GM21529 (cell line): ENCODE measurements around the gene CDK9.
"Not testable (repeated sequence)": the region's sequence is repeated elsewhere in the genome, so short reads cannot be mapped to it uniquely, and the experiment has no call there.

Source experiments
- ATAC-seq: cut with Tn5 transposase; IDR thresholded peaks from one replicate; pipeline ENCODE4 v1.9.1; 2021; ENCODE audit not compliant: unreplicated experiment

Gene CDK9

GRCh38 chr9:127785933-127786772 lies at the start of gene CDK9:
Gene CDK9 (plus strand): TSS chr9:127786034. CDS start chr9:127786149, 115 bp downstream.
- ATAC-seq = peak; percentile 67

GRCh38 chr9:127738666-127739065 lies 47.2 kb upstream of the CDK9 start:
- ATAC-seq = no peak

DNA sequence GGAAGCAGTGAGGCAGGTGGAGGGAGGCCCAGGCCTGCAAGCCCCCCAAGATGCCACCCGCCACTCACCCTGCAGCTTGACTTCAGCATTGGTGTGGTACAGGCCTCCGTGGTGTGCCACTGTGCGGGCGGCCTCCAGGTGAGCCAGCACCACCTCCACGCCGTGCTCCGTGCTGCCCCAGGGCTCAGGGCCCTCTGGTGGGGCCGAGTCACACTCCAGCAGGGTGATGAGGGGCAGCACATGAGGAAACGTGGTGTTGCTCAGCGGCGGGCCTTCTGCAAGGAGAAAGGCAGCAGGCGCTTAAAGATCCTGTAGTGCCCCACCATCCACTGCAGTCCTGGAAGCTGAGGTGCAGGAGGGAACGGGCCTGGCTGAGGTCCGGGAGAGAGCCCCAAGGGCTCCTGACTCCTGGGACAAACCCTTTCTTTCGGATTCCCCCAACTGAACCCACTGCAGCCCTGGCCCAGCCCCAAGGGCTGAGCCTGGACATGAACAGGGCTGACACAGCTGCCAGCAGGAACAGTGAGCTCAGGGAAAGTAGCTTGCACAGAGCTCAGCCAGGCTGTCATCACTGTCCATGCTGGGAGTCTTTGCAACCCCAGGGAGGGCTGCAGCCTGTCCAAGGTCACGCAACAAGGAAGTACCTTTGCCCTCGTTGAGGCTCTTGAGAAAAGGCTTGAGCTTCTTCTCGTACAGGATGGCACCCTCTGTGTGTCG lies 46.1 kb upstream of the CDK9 start:
- no peak for ATAC-seq

- ATAC-seq = no peak
Measured at GRCh38 chr9:127741831-127742434, 43.9 kb upstream of the CDK9 start.

DNA sequence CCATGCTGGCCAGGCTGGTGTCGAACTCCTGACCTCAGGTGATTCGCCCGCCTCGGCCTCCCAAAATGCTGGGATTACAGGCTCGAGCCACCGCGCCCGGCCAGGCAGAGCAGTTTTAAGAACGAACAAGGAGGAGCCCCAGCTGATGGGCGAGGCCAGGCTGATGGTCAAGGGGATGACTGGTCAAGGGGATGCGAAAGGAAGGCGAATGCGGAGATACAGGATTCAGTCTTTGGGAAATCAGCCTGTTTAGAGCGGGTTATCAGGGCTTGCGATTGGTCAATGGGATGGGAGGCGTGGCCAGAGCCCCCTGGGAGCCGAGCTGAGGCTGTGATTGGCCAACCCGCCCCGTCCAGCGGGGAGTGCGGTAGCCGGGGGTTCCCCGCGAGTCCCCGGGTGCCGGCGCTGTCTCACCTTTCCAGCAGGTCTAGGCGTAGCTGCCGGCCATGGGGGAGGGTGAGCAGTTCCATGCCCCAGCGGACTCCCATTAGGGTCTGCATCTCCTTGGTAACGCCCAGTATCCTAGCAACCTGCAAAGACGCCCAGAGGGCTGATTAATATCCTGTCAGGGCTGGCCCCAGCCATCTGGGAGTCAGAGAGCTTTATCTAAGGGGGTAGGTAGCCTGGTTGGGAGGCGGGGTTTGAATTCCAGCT lies 43.3 kb upstream of the CDK9 start:
- ATAC-seq = no peak

GRCh38 chr9:127744398-127745110 lies 41.3 kb upstream of the CDK9 start:
- no peak for ATAC-seq

- no peak for ATAC-seq
Measured at GRCh38 chr9:127746959-127747569, 38.8 kb upstream of the CDK9 start.

GRCh38 chr9:127749090-127749787 lies 36.6 kb upstream of the CDK9 start:
- ATAC-seq = no peak

DNA sequence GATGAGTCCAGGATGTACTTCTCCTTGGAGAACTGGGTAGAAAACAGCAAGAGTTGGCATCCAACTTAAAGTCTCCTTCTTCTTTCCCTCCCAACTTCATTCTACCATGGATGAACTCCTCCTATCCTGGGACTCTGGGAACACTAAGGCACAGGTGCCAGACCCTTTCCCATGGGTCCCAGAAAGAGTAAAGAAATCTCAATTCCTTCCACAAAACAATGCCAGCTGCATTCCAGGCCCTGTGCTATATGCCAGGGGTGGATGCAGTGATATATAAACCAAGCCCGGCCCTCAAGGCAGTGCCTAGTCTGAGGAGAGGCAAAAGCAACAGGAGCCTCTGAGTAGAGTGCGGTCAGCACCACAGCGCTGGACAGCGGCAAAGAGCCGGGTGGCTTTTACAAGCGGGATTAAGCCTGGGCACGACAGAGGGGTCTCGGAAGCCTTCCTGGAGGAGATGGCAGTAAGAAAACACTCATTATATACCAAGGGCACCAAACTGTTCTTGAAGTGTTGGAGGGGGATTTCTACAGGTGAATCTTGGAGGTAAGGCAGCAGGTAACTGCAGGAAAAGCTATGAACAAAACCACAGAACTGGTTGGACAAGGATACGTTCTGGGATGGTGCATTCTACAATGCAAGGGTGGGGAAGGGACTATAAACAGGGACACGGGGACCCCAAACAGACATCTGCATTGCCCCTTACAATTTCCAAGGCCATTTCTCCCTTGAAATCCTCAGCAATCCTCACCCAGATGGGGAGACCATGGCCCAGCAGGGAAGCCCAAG lies 34.4 kb upstream of the CDK9 start:
- no peak for ATAC-seq

- ATAC-seq = no peak
Measured at GRCh38 chr9:127753148-127753547, 32.7 kb upstream of the CDK9 start.

GRCh38 chr9:127753622-127754021 lies 32.2 kb upstream of the CDK9 start:
- no peak for ATAC-seq

DNA sequence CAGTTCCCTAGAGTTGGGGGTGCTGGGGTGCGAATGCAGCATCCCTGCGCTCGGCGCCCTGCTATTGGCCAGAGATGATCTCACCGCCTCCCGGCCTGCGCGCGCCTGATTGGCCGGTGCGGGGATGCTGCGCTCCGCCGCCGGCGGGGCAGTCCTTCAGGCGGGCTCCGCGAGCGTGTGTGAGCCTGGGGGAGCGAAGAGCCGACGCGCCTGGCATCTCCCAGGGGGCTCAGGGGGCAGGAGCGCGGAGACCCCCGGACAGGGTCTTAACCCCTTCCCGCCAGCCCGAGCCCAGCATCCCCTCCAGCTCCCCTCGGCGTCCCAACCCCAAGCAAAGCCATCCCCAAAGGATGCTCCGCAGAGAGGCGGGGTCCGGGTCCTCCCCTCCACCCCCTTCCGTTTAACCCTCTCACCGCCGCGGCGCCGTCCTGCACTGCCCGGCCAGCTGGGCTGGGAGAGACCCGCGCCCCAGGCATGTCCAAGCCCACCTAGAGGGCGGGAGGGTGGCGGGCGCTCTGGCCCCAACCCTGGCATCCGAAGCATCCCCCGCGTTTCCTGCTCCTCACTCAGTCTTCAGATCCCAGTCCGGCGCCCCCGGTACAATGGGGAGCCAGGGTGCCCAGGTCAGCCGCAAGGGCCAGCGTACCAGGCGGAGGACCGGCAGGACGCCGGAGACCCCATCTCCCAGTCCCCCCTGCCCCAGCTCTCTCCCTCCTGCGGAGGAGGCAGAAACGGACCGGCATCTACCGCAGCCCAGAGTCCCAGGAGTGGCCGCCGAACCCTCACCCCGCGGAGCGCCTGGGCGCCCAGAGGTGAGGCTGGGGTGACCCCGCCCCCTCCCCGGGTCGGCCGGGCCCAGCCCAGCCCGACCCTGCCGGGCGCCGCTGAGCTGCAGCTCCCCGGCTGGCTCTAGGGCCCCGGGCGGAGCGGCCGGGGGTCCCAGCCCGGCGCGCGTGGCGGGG lies 31.5 kb upstream of the CDK9 start:
- no peak for ATAC-seq

GRCh38 chr9:127755061-127756060 lies 30.5 kb upstream of the CDK9 start:
- ATAC-seq = no peak

- no peak for ATAC-seq
Measured at GRCh38 chr9:127756233-127756632, 29.6 kb upstream of the CDK9 start.

- not testable (repeated sequence) for ATAC-seq
Measured at GRCh38 chr9:127756776-127757175, 29.1 kb upstream of the CDK9 start.

DNA sequence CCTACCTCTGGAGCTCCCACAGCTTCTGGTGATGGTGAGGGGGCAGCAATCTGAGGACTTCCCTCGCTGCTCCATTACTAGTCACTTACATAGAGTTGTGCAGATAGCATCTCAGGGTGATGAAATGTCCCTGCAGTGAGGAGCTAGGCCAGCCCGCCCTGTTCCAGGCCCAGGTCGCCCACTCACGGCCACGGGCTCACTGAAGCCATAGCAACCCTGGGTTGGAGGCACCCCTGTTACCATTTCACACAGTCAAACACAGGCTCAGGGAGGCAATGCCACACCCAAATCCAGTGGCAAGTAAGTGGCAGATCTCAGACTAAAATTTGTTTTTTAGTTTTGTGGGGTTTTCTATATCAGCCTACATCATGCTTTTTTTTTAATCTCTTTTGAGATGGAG lies 27.0 kb upstream of the CDK9 start:
- ATAC-seq = no peak

GRCh38 chr9:127761061-127761460 lies 24.8 kb upstream of the CDK9 start:
- no peak for ATAC-seq
